NT2/D1 (cell line): ENCODE measurements around the gene PPP1CA.

ENCODE experiments used
- SUZ12 ChIP-seq: IDR thresholded peaks from 2 replicates; pipeline ENCODE4 v1.6.1; 2011; ENCODE audit not compliant: insufficient read length, insufficient read depth; ENCODE audit errors: extremely low read depth
- YY1 ChIP-seq: IDR thresholded peaks from 2 replicates; pipeline ENCODE4 v1.6.1; 2011; ENCODE audit not compliant: insufficient read length, insufficient read depth
- ZNF274 ChIP-seq: IDR thresholded peaks from 2 replicates; pipeline ENCODE4 v1.6.1; 2011; ENCODE audit warnings: mild to moderate bottlenecking, low read depth, low read length

DNA sequence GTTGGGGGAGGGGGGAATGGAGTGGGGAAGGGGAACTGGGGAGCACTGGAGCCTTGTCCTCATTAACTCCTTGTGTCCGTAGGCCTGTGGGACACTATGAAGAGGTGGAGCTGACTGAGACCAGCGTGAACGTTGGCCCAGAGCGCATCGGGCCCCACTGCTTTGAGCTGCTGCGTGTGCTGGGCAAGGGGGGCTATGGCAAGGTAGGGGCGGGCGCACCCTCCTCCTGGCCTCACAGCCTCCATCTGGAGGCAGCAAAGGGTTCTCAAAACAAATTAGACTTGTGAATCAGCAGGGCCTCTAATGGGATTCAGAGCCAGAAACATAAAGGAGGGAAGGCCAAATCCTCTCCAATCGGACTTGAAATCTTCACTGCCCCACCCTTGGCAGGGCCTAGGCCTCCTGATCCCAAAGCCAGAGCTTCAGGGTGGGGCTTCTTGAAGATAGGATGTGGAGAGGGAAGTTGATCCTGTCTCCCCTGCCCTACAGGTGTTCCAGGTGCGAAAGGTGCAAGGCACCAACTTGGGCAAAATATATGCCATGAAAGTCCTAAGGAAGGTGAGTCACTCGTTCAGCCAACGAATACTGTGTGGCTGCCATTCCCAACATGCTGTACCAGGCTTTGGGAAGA is 27.5 kb upstream of the PPP1CA start:
- TF ChIP-seq ZNF274 = no peak
- no peak for TF ChIP-seq SUZ12
- no peak for TF ChIP-seq YY1
